PFSK-1 (cell line): ENCODE data around the gene RFNG.

ENCODE experiments used
- POLR2AphosphoS5 ChIP-seq: IDR thresholded peaks from 2 replicates; pipeline ENCODE4 v1.6.1; 2012; ENCODE audit warnings: low read depth, mild to moderate bottlenecking, control low read depth, low read length, moderate library complexity
- SIN3A ChIP-seq: IDR thresholded peaks from 2 replicates; pipeline ENCODE4 v1.6.1; 2012; ENCODE audit warnings: mild to moderate bottlenecking, low read length, moderate library complexity, borderline replicate concordance; ENCODE audit not compliant: insufficient read depth
- TAF1 ChIP-seq: IDR thresholded peaks from 2 replicates; pipeline ENCODE4 v1.6.1; 2012; ENCODE audit warnings: low read length, control low read depth, borderline replicate concordance; ENCODE audit not compliant: insufficient read depth
- TF ChIP-seq, protein P1 (sequence below), 2 experiments: IDR thresholded peaks; 2 replicates each; pipeline versions ENCODE4 v1.6.1 to v1.8.0; 2011 to 2012; ENCODE audit warnings: low read depth in 2 of 2, low read length in 2 of 2, control low read depth in 1 of 2, inconsistent platforms in 1 of 2, mild to moderate bottlenecking in 1 of 2, moderate library complexity in 1 of 2; ENCODE audit not compliant: insufficient read depth in 1 of 2

DNA sequence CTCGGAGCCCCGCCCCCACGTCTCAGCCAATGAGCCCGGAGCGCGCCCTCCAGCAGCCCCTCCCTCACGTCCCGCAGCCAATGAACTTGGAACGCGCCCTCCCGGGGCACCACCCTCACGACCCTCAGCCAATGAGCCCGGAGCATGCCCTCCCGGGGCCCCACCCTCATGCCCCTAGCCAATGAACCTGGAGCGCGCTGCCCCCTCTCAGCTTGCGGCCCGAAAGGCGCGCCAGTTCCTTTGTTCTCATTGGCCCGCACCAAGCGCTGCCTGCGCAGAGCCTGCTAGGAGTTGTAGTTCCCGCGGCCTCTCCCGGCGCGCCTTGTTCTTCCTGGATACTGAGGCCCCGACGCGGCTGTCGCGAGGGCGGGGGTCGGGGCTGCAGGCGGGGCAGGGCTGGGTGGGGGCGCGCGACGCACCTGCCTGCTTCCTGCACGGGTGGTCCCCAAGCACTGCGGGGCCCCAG lies 28.6 kb downstream of the RFNG start, which contains the start of gene LRRC45:
- TF ChIP-seq TAF1 (no peak), POLR2AphosphoS5 (no peak), SIN3A (no peak)
- TF ChIP-seq, protein P1, sequence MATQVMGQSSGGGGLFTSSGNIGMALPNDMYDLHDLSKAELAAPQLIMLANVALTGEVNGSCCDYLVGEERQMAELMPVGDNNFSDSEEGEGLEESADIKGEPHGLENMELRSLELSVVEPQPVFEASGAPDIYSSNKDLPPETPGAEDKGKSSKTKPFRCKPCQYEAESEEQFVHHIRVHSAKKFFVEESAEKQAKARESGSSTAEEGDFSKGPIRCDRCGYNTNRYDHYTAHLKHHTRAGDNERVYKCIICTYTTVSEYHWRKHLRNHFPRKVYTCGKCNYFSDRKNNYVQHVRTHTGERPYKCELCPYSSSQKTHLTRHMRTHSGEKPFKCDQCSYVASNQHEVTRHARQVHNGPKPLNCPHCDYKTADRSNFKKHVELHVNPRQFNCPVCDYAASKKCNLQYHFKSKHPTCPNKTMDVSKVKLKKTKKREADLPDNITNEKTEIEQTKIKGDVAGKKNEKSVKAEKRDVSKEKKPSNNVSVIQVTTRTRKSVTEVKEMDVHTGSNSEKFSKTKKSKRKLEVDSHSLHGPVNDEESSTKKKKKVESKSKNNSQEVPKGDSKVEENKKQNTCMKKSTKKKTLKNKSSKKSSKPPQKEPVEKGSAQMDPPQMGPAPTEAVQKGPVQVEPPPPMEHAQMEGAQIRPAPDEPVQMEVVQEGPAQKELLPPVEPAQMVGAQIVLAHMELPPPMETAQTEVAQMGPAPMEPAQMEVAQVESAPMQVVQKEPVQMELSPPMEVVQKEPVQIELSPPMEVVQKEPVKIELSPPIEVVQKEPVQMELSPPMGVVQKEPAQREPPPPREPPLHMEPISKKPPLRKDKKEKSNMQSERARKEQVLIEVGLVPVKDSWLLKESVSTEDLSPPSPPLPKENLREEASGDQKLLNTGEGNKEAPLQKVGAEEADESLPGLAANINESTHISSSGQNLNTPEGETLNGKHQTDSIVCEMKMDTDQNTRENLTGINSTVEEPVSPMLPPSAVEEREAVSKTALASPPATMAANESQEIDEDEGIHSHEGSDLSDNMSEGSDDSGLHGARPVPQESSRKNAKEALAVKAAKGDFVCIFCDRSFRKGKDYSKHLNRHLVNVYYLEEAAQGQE (IDR thresholded peaks at IDR 0.05; ENCODE audit: insufficient read depth in 1 of 2, low read depth in 2 of 2, low read length in 2 of 2), result no peak
